Measurements from ENCODE around the gene CUEDC1. TPM values are rescaled to one million over a fixed set of nuclear protein-coding genes. Genes with fewer than 3 reads are reported as not detected.

The CUEDC1 gene
- polyA plus RNA-seq, 2 of the 4 experiments (the other 2 are of a cell fraction) = 44.3 to 90.6 TPM

GRCh38 chr17:57941384-57942370 is 13.5 kb downstream of the CUEDC1 start:
- Histone ChIP-seq H3K4me1 (peaks cover 94% of the 10 kb centered on the region), H3K27ac (peak overlapping the region; percentile 55 to 87), H3K9me3 (no peaks in the 10 kb centered on the region), H3K4me3 (no peak overlapping the region), H3K4me2 (peak overlapping the region; percentile 45)
- FAIRE-seq (no peak), ATAC-seq (peak in 1 of 2 experiments; percentile 6; a peak in 1 of 6 replicates), DNase-seq (ENCODE audit: low read depth in 1 of 2, low spot score in 1 of 2) (no peak)
- TF ChIP-seq HDAC2 (IDR thresholded peaks at IDR 0.05) (no peak), RAD21 (conservative IDR thresholded peaks at IDR 0.05 in 1 of 2, IDR thresholded peaks at IDR 0.05 in 1 of 2) (no peak), POLR2A (IDR thresholded peaks at IDR 0.05; ENCODE audit: low read length) (no peak), HEYL (CRISPR knock-in tag; IDR thresholded peaks at IDR 0.05) (no peak), ZFP36 (IDR thresholded peaks at IDR 0.05; ENCODE audit: borderline replicate concordance, partially characterized antibody) (no peak), EHF (CRISPR knock-in tag; IDR thresholded peaks at IDR 0.05) (no peak), JUNB (IDR thresholded peaks at IDR 0.05) (no peak), KDM1A (IDR thresholded peaks at IDR 0.05; ENCODE audit: low read depth) (no peak), EHMT2 (IDR thresholded peaks at IDR 0.05; ENCODE audit: low read depth) (no peak), JUN (IDR thresholded peaks at IDR 0.05) (no peak), ATOH8 (CRISPR knock-in tag; IDR thresholded peaks at IDR 0.05; ENCODE audit: low read depth) (no peak), KDM5A (IDR thresholded peaks at IDR 0.05) (no peak), PBX3 (IDR thresholded peaks at IDR 0.05) (no peak), MAZ (IDR thresholded peaks at IDR 0.05; ENCODE audit: borderline replicate concordance, low read depth, low read length) (no peak), ZSCAN20 (CRISPR knock-in tag; IDR thresholded peaks at IDR 0.05) (no peak), HMGXB4 (CRISPR knock-in tag; IDR thresholded peaks at IDR 0.05; ENCODE audit: borderline replicate concordance) (no peak), HES2 (IDR thresholded peaks at IDR 0.05) (no peak)
- POLR2A ChIA-PET = no interaction called here
- WGBS (ENCODE audit: missing lambda C conversion rate) = 77% methylated on average over 10 of the region's 10 CpGs
- CTCF ChIA-PET = interaction anchor here (1.0 to 20.4 kb wide), 7 partner anchors 3 to 73 kb away, joined by 3 to 222 read pairs (median 5); partner anchors contain the start of gene CUEDC1

GRCh38 chr17:57940653-57941329 is 14.4 kb downstream of the CUEDC1 start:
- FAIRE-seq (no peak), ATAC-seq (peak; percentile 31 to 44), DNase-seq (ENCODE audit: low read depth in 1 of 2, low spot score in 1 of 2) (no peak)
- TF ChIP-seq SMC3 (IDR thresholded peaks at IDR 0.05) = no peak
- TF ChIP-seq FOSL2 (IDR thresholded peaks at IDR 0.05) = no peak
- peak; percentile 57 for TF ChIP-seq FOSL2 (CRISPR knock-in tag; IDR thresholded peaks at IDR 0.05)
- Histone ChIP-seq H3K27ac (peak overlapping the region; percentile 55 to 87), H3K9me3 (no peaks in the 10 kb centered on the region), H3K4me3 (no peak overlapping the region), H3K4me2 (peak overlapping the region; percentile 45), H3K4me1 (peaks cover 94% of the 10 kb centered on the region)
- CTCF ChIA-PET = interaction anchor here (0.6 to 20.4 kb wide), 9 partner anchors 9 to 176 kb away, joined by 3 to 222 read pairs (median 5); partner anchors contain the start of gene CUEDC1
- 59% methylated on average over 5 of the region's 5 CpGs for WGBS (ENCODE audit: missing lambda C conversion rate)
- POLR2A ChIA-PET = interaction anchor here (1.5 to 1.6 kb wide), 2 partner anchors 10 to 15 kb away, joined by 3 to 4 read pairs; partner anchors contain the start of gene CUEDC1
